OCI-LY7 (cell line): ENCODE results near the gene CPA1. TPM values are rescaled to one million over a fixed set of nuclear protein-coding genes. Genes with fewer than 3 reads are reported as not detected.

ENCODE experiments used
- BruUV-seq: library from RNA; stranded (reverse); fragments of 400-500 nt; replicated peaks from 2 replicates; lab custom pipeline; 2021; lab: Mats Ljungman, UMichigan
- CTCF ChIA-PET: fragments of 300-600 bp; sonication (Branson Sonifier 250); formaldehyde crosslinking; loops from one replicate; lab custom pipeline; 2022; ENCODE audit warnings: antibody characterized with exemption; ENCODE audit not compliant: unreplicated experiment; lab: Charles Lee
- POLR2A ChIA-PET: fragments of 300-600 bp; sonication (Branson Sonifier 250); formaldehyde crosslinking; loops from one replicate; lab custom pipeline; 2022; ENCODE audit warnings: antibody characterized with exemption; lab: Charles Lee
- DNase-seq: peaks from one replicate; pipeline ENCODE4 v3.0.0-alpha.2; 2015; ENCODE audit warnings: low spot score
- H2AFZ ChIP-seq: fragments of 200-600 bp; sonication (generic), shearing (Covaris generic); 2 replicates; pipeline ENCODE4 v1.6.1; 2014; ENCODE audit warnings: mild to moderate bottlenecking, antibody characterized with exemption, low read length, moderate library complexity
- H3K27ac ChIP-seq: fragments of 200-600 bp; sonication (generic); 2 replicates; pipeline ENCODE4 v1.5.1; 2014; ENCODE audit warnings: mixed run types, low read depth, mild to moderate bottlenecking, moderate library complexity, low read length, inconsistent platforms; ENCODE audit not compliant: poor library complexity, severe bottlenecking
- H3K36me3 ChIP-seq: fragments of 200-600 bp; sonication (generic); 2 replicates; pipeline ENCODE4 v1.6.1; 2014; ENCODE audit warnings: mild to moderate bottlenecking, antibody characterized with exemption, low read length, moderate library complexity, mixed read lengths; ENCODE audit not compliant: insufficient read depth
- H3K4me1 ChIP-seq: fragments of 200-600 bp; sonication (generic); 2 replicates; pipeline ENCODE4 v1.5.1; 2014; ENCODE audit warnings: mild to moderate bottlenecking, low read length; ENCODE audit not compliant: insufficient read depth, poor library complexity, severe bottlenecking
- H3K4me2 ChIP-seq: fragments of 200-600 bp; sonication (generic); 2 replicates; pipeline ENCODE4 v1.6.1; 2014; ENCODE audit warnings: mild to moderate bottlenecking, low read length
- H3K4me3 ChIP-seq: fragments of 200-600 bp; sonication (generic); 2 replicates; pipeline ENCODE4 v1.5.1; 2014; ENCODE audit warnings: mild to moderate bottlenecking, low read depth, low read length; ENCODE audit not compliant: poor library complexity, severe bottlenecking
- H3K79me2 ChIP-seq: fragments of 200-600 bp; sonication (generic); 2 replicates; pipeline ENCODE4 v1.6.1; 2016; ENCODE audit warnings: low read depth, mild to moderate bottlenecking, low read length, moderate library complexity, mixed read lengths; ENCODE audit not compliant: insufficient read depth
- H3K9me2 ChIP-seq: fragments of 200-600 bp; sonication (generic); 2 replicates; pipeline ENCODE4 v1.6.1; 2016; ENCODE audit warnings: mild to moderate bottlenecking, low read length, mixed read lengths; ENCODE audit not compliant: insufficient read depth
- H3K9me3 ChIP-seq: fragments of 200-600 bp; sonication (generic); 2 replicates; pipeline ENCODE4 v1.6.1; 2014; ENCODE audit warnings: mild to moderate bottlenecking, mixed run types, low read length, mixed read lengths
- H4K20me1 ChIP-seq: fragments of 200-600 bp; sonication (generic); 2 replicates; pipeline ENCODE4 v1.6.1; 2014; ENCODE audit warnings: mild to moderate bottlenecking, antibody characterized with exemption, low read length, moderate library complexity, mixed read lengths; ENCODE audit not compliant: insufficient read depth
- EZH2phosphoT487 ChIP-seq: fragments of 200-600 bp; sonication (generic); IDR thresholded peaks from 2 replicates; pipeline ENCODE4 v1.6.1; 2018; ENCODE audit warnings: low read depth, borderline replicate concordance, mild to moderate bottlenecking, mixed run types, antibody characterized with exemption, low read length, moderate library complexity, mixed read lengths
- intact Hi-C: fragments of 100-400 bp; cut with micrococcal nuclease; formaldehyde crosslinking; loops from one replicate; pipeline ENCODE4 v1.10.0; 2022; ENCODE audit not compliant: unreplicated experiment
- total RNA-seq, 2 experiments: library from RNA; depleted of rRNA in 1 of 2; stranded (reverse); fragments of >200 nt in 1 of 2; shearing (Covaris generic) in 1 of 2; gene quantifications; 2 replicates each; pipeline ENCODE4 v1.2.3, GENCODE V29; 2014 to 2022
- TF ChIP-seq, protein P1 (sequence below): fragments of 200-600 bp; sonication (generic); conservative IDR thresholded peaks from 2 replicates; pipeline ENCODE4 v1.5.1; 2014; ENCODE audit warnings: mild to moderate bottlenecking, antibody characterized with exemption, low read length, moderate library complexity, mixed read lengths

Gene CPA1
- total RNA-seq, 2 experiments from 2014 or later, result not detected

DNA sequence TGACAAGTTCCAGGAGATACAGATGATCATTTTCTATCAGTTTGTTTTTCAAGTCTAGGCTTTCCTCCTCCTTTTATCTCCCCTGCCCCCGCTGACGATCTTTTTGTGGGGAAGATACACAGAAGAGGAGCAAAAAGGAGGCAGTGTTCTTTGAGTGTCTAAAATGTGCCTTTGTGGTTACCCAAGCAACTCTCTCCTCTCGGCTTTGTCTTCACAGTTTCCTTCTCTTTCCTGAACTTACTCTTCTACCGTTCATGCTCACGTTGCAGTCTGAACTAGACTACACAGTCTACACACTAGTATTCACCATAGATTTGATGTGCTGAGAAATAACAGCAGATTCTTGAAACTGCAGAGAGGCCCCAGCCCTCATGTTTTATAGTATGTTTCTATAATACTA lies 36.9 kb downstream of the CPA1 start:
- no peak for DNase-seq
- H4K20me1 ChIP-seq, result no peaks in the 10 kb centered on the region
- intact Hi-C loops, result no loop called here
- no peak for TF ChIP-seq EZH2phosphoT487
- TF ChIP-seq, protein P1, sequence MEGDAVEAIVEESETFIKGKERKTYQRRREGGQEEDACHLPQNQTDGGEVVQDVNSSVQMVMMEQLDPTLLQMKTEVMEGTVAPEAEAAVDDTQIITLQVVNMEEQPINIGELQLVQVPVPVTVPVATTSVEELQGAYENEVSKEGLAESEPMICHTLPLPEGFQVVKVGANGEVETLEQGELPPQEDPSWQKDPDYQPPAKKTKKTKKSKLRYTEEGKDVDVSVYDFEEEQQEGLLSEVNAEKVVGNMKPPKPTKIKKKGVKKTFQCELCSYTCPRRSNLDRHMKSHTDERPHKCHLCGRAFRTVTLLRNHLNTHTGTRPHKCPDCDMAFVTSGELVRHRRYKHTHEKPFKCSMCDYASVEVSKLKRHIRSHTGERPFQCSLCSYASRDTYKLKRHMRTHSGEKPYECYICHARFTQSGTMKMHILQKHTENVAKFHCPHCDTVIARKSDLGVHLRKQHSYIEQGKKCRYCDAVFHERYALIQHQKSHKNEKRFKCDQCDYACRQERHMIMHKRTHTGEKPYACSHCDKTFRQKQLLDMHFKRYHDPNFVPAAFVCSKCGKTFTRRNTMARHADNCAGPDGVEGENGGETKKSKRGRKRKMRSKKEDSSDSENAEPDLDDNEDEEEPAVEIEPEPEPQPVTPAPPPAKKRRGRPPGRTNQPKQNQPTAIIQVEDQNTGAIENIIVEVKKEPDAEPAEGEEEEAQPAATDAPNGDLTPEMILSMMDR, result no peak
- ChIA-PET CTCF (no interaction called here), POLR2A (interaction anchor here (0.7 kb wide), 1 partner anchor 34 kb away, joined by 3 read pairs; no protein-coding TSS in a partner anchor)
- no peak overlapping the region for H3K27ac ChIP-seq
- no peaks in the 10 kb centered on the region for H3K9me2 ChIP-seq
- H3K9me3 ChIP-seq, result no peaks in the 10 kb centered on the region
- no peak overlapping the region for H3K4me2 ChIP-seq
- no peak overlapping the region for H2AFZ ChIP-seq
- H3K4me1 ChIP-seq, result no peaks in the 10 kb centered on the region
- BruUV-seq, result no TSS peak
- H3K79me2 ChIP-seq, result no peaks in the 10 kb centered on the region
- no peaks in the 10 kb centered on the region; the same call in 1 of the 2 replicates for H3K36me3 ChIP-seq
- H3K4me3 ChIP-seq, result no peak overlapping the region

DNA sequence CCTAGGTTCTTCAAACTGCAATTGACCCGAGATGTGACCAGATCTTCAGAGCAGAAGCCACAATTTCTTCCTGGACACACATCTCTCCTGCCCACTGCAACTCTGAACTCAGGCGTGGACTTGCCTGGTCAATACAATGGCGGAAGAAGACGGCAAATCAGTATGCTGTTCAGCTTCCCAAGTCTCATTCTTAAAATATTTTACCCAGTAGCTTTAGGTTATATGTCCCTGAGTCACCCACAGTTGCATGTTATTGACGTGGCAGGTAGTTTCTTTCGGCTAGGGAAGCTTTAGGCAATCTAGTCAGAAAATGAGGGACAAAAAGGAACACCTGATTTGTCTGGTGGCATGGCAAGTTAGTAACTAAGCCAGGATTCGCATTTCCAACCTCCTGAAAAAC lies 38.0 kb downstream of the CPA1 start:
- no peaks in the 10 kb centered on the region for H3K79me2 ChIP-seq
- no peak overlapping the region for H3K27ac ChIP-seq
- no peaks in the 10 kb centered on the region; the same call in 1 of the 2 replicates for H3K36me3 ChIP-seq
- no peaks in the 10 kb centered on the region for H3K9me3 ChIP-seq
- H3K9me2 ChIP-seq, result no peaks in the 10 kb centered on the region
- intact Hi-C loops, result no loop called here
- no peaks in the 10 kb centered on the region for H3K4me1 ChIP-seq
- POLR2A ChIA-PET, result no interaction called here
- H4K20me1 ChIP-seq, result no peaks in the 10 kb centered on the region
- H3K4me3 ChIP-seq, result no peak overlapping the region
- no peak overlapping the region for H2AFZ ChIP-seq
- BruUV-seq, result no TSS peak
- no peak for DNase-seq
- CTCF ChIA-PET, result no interaction called here
- H3K4me2 ChIP-seq, result no peak overlapping the region
- TF ChIP-seq EZH2phosphoT487, result no peak
- TF ChIP-seq, protein P1, result no peak

DNA sequence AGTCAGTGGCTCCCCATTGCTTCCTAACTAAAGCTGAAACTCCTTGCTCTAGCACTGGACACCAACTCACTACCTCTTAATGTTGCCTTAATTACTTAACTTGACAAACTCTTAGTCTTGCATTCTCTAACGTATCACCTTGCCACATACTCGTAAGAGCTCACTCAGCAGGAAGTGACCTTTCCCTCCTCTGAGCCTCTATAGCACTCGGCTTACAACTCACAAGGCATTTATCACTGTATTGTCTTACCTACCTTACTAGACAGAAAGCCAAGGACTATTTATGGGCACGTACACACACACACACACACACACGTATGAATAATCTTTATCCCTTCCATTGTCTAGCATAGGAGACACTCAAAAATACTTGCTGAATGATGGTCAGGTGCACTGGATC lies 39.4 kb downstream of the CPA1 start:
- BruUV-seq, result no TSS peak
- Histone ChIP-seq H3K4me1 (no peaks in the 10 kb centered on the region), H4K20me1 (no peaks in the 10 kb centered on the region), H2AFZ (no peak overlapping the region), H3K9me2 (no peaks in the 10 kb centered on the region), H3K36me3 (no peaks in the 10 kb centered on the region; the same call in 1 of the 2 replicates), H3K9me3 (no peaks in the 10 kb centered on the region), H3K4me3 (no peak overlapping the region), H3K79me2 (no peaks in the 10 kb centered on the region), H3K27ac (no peak overlapping the region), H3K4me2 (no peak overlapping the region)
- no peak for DNase-seq
- POLR2A ChIA-PET, result interaction anchor here (0.7 kb wide), 1 partner anchor 1126 kb away, joined by 4 read pairs; no protein-coding TSS in a partner anchor
- intact Hi-C loops, result no loop called here
- TF ChIP-seq, protein P1, result no peak
- no peak for TF ChIP-seq EZH2phosphoT487
- CTCF ChIA-PET, result no interaction called here
